Forelimb muscle (tissue), 1 donor: ENCODE measurements around the gene EGR4. TPM values are rescaled to one million over a fixed set of nuclear protein-coding genes. Genes with fewer than 3 reads are reported as not detected.

Source experiments
- DNase-seq: peaks from one replicate; pipeline ENCODE4 v3.0.0-alpha.2; 2013; ENCODE audit warnings: low read depth
- polyA plus RNA-seq: library from polyadenylated mRNA; unstranded; fragments of 120-200 nt; gene quantifications from one replicate; pipeline ENCODE4 v1.2.1, GENCODE V29; 2013; ENCODE audit not compliant: insufficient read length

The EGR4 gene
- polyA plus RNA-seq, 1 donor = not detected

DNA sequence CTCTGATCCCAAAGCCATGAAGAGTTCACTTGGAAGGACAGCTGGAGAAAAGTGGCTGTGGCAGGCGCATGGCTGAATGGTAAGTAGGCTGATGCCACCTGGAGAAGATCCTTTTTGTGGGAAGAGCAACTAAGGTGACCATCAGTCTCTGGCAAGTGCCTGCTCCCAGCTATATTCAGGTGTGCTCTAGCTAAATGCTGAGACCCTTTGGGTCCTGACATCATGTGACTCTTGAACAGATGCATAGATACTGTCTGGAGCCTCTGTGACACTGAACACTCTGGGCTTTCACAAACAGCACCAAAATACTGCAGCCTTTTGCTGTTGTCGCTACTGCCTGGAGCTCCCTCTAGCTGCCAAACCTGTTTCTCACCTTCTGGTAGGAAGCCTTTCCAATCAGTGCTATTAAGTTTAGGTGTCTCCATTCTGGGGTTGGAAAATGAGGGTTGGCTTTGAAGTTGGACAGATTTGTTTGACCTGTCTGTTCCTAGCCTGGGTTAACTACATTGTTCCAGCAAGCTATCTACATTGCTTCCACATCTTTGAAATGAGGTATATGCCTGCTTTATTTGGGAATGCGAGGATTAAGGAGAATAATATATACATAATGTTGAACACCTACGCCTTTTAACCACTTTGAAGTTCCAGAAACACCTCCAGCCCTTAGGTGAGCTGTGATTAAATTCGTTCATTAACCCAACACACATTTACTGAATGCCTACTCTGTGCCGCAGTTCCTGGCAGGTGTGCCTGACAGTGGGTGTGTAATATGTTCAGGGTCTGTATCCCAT is 3.1 kb downstream of the EGR4 start:
- no peak for DNase-seq

DNA sequence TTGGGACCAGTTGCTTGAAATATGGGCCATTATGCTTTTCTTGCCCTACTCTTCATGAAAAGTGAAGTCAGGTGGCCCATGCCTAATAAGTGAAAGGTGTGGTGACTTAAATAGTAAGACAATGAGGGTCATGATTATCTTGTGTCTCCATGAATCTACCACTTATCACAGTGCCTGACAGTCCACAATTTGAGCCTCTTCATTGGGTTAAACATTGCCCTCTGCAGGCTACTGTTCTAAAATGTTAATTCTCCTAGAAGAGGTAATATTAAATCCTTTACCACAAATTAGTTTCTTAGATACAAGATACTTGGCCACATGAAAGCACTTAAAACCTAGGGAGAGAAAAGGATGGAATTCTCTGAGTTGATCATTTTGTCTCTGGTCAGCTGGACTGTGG is 4.0 kb downstream of the EGR4 start:
- DNase-seq = no peak

DNA sequence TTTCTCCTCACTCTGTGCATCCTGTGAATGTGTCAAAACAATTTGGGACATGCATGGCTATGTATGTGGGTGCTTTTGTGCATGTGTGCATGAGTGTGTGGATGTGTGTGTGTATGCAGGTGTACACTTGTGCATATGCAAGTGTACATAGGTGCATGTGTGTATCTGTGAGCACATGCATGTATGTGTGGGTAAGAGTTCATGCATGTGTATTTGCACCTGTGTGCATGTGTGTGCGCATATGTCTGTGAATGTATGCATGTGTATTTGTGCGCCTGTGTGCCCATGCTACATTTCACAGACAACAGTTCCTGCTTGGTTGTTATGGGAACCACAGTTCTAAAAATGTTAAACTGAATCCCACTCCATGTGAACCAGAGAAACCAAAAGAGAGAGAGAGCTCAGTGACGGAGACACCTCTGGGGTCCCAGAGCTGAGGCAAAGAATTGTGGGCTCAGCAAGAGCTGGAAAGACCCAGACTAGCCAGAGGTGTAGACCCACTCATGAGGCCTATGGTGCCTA is 7.2 kb downstream of the EGR4 start:
- DNase-seq = no peak

DNA sequence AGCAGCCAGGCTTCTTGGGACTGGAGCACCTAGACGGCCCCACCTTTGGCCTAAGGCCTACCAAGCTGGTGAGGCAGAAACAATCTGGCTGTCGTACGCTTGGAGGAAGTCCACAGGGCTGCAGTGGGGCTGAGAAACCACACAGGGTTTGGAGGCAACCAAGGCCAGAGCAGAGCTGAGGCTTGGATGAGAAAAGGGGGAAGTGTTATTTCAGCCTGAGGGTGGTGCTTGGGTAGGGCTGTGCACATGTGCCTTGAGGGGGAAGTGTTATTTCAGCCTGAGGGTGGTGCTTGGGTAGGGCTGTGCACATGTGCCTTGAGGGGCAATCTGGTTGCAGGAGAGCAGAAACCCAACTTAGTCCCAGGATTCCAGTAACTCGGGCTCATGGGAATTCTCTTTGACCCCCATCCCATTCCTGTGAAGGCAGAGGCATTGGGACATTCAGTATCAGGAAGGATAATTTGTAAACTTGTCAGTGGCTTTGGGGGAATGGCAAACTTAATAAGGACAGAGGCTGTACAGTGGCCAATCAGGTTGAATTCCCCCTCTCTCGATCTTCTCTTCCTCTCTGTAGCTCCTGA is 8.1 kb downstream of the EGR4 start:
- no peak for DNase-seq

DNA sequence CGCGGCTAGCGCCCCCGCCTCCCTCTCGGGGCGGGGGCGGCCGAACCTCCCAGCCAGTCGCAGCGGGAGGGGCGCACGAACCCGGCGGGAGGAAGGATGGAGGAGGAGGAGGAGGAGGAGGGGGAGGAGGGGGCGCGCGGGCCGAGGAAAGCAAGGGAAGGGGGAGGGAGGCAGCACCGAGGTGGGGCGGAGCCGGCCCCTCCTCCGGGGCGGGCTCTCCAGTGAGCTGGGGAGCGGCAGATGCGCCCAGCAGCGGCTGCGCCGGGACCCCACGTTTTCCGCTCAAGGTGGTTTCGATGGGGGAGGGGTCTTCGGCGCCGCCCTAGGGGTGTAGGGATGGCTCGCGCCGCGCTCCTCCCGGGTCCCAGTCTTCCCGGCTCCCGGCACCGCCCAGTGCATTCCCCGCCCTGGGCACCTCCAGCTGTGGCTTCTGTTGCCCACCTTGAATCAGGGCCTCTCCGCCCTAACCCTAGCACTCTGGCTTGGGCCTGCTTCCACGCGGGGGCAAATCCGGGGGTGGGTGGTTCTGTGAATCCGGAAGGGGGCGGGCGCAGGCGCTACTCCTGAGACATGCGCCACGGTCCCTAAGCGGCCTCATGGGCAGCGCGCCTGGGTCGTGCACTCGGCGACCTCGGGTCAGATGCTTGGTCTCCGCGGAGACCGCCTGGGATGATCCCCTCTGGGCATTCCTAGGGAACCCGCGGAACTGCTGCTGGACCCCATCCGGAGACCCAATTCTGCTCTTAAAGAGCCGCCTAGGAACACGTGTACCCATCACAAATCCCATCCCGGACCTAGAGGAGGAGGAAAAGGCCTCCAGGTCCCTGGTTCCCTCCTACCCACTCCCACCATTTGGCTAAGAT is 8.8 kb downstream of the EGR4 start, which contains the start of gene FBXO41:
TSS of gene FBXO41 (minus strand) at position 183 of the 863 bp plus-strand sequence. CDS start 14,848 bp downstream, outside the sequence.
- no peak for DNase-seq

DNA sequence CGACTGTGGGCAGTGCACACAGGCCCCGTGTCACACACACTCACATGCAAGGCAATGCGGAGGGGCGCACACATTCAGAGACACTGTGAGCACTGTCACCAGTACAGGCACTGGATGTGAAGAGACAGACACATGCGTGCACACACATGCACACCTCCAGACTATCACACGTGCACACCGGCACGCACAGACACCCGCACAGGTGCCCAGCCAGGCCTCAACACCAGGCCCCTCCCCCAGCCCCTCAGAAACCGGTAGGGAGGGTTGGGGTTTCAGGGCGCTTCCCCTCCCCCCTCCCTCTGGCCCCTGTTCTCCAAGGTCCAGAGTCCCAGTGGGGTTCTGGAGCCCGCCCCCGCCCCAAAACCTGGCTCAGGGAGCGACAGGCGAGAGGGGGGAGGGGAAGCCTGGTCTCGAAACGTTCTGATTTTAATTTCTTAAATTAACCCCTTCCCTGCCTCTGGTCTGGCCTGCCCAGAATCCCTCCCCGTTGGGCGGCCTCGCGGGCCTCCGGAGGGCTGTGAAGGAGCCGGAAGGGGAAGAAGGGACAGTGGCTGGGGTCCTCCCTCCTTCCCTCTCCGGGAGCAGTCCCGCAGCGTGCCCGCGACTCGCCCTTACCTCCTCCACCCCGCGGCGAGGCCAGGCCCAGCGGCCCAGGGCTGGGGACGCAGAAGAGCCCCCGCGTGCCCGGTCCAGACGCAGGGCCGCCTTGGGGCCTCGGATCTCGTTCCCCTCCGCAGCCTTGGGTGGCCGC is 9.6 kb downstream of the EGR4 start:
- DNase-seq = no peak

DNA sequence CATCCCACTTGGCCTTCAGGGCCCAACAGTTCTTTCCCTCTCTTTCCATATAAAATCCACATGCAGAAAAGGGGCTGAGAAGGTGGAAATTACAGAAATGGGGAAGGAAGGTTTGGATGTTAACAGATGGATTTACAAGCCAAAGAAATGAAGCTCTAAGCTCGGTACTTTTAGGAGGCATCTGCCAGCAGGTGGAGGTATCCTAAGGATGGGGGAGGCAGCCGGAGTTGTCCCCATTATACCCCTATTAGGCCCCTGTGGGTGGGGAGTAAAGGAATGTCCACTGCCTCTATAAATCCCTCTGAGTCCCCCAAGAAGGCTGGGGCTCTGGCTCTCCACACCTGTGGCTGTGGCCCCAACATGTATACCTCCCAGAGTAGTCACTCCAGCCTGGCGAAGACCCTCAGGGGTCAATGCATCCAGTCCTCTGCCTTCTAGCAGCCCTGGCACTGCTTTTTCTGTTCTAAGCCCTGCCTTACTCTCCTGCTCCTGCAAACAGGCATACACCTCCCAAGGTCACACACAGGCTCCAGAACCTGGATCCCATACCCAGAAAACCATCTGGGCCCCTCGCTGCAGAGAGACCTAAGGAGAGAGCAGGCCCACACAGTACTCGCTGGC is 10.3 kb downstream of the EGR4 start:
- no peak for DNase-seq

DNA sequence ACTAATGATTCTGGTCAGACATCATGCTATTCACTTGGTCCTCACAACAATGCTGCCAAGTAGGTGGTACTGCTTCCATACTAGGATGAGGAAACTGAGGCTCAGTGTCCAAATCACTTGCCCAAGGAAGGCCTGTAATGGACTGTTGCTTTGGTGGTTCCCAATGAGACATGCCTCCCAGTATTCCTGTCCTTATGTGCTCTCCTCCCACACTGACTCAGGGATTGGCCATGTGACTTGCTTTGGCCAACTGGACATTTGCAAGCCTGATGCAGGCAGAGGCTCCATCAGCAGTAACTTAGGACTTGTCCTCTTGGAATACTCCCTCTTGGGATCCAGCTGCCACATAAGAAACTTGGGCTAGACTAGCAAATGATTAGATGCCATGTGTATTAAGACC is 12.1 kb downstream of the EGR4 start:
- no peak for DNase-seq

DNA sequence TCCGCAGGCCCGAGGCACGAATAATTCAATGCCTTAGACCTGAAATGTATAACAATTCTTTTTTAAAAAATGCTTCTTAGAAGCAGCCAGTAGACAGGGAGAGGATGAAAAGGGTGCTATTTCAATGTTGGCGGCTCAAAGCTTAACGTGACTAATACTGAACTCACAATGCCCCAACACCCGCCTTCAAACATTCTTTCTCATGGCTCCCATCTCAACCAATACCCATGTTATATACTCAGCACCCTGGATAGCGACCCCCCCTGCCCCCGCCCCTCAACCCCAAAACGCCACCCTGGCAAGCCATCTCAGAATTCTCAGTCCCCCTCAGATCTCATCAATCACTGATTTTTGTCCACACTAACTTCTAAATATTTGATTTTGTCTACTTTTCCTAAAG is 13.5 kb downstream of the EGR4 start:
- no peak for DNase-seq

DNA sequence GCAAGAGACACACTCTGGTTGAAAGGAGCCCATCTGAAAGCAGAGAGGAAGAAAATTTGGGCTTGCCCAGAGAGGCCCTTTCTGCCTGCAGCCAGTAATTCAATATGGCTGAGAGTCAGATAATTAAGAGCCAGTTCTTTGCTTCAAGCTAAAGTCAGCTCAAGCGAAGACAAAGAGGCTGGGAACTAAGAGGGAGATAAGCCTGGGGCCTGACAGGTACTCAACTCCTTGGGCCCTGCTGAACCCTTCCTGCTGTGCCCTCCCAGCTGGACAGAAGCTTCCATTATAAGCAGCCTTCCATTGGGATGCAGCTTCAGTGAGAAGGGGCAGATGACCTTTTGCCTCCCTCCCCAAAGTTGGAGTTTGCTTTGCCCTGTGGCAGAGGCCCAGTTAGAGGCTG is 21.1 kb downstream of the EGR4 start:
- no peak for DNase-seq

DNA sequence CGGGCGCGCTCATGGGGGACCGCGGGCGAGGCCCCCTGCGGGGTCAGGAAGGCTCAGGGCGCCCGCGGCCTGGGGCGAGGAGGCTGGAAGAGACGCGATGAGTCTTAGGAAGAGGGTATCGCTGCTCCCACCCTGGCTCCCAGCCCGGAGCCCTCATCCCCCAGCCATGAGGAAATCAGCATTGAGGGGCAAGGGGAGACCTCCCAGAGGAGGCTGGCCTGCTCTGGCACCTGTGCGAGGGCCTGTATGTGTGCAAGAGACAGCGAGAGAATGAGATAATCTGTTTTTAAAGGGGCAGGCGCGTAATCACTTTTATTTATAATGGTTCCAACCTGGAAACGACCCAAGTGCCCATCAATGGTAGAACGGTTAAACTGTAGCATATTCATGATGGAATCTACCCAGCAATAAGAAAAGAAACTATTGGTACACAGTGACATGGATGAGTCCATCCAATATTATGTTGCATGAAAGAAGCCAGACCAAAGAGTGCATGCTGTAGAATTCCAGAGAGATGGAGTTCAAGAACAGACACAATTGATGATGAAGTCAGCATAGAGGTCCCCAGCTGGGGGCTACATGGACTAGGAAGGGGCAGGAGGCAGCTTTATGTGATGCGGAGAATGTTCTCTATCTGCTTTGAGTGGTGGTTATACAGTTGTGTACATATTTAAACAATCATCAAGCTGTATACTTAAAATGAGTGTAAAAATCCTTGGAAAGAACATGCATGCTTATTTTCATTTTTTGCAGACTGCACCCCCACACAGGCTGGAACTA is 23.5 kb downstream of the EGR4 start:
- no peak for DNase-seq

DNA sequence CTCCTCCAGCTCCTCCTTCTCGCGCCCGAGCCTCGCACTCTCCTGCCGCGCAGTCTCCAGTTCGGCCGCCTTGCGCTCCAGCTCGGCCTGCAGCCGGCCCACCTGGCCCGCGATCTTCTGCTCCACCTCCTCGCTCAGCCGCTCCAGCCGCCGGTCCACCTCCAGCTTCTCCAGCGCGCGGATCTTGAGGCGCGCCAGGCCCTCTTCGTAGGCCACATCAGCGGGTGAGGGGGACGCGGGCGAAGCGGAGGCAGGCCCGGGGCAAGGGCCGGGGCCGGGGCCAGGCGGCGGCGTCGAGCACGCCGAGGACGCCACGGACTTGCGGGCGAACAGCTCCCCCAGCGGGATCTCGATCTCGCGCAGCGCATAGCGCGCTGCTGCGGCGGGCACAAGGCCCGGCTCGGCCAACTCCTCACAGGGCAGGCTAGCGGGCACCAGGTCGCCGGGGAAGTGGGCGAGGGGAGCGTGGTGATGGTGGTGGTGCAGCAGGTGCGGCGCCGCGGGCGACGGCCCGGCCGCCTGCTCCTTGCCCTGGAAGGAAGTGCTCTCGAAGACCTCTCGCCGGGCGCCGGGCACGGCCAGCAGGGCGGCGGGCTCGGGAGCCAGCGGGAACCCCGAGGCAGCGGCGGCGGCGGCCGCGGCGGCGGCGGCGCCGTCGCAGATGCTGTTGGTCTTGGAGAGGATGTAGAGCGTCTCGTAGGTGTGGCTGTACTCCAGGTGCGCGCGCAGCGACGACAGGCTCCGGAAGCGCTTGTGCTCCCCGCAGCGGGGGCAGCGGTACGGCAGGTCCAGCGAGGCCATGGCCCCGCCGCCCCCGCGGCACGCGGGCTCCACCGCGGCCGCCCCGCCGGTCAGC is 24.3 kb downstream of the EGR4 start:
- DNase-seq = no peak

DNA sequence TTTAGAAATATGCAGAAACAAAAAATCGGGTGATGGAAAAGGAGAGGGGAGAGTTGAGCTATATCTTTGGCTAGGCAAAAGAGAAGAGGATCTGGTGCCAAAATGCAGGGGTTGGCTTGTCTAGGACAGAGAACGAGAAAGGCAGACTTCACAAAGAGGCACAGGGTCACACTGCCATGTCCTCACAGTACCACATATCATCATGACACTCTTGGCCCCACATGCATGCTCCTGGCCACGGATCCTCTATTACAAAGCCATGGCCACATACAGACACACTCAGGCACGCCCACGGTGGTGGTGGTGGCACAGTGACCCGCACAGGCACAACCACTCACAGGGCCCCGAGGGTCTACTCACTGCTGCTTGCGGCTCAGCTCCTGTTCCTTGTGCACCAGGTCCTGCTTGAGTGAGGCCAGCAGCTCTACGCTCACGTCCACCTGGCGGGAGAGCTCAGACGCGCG is 24.9 kb downstream of the EGR4 start:
- no peak for DNase-seq

DNA sequence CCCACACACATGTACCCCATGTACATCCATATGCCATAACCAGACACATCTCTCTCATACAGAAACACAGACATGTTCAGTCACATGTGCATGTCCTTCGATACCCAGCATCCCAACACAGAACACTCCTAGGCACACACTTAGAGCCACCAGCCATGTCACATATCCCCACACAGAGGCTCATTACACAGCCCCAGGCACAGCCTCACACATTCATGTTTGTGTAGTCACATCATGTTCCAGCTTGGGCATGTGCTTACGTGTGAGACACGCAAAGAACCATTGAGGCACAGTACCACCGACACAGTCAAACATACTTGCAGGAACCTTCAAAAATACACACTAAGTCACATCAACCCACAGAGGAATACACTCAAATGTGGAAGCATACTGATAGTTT is 26.3 kb downstream of the EGR4 start:
- no peak for DNase-seq

DNA sequence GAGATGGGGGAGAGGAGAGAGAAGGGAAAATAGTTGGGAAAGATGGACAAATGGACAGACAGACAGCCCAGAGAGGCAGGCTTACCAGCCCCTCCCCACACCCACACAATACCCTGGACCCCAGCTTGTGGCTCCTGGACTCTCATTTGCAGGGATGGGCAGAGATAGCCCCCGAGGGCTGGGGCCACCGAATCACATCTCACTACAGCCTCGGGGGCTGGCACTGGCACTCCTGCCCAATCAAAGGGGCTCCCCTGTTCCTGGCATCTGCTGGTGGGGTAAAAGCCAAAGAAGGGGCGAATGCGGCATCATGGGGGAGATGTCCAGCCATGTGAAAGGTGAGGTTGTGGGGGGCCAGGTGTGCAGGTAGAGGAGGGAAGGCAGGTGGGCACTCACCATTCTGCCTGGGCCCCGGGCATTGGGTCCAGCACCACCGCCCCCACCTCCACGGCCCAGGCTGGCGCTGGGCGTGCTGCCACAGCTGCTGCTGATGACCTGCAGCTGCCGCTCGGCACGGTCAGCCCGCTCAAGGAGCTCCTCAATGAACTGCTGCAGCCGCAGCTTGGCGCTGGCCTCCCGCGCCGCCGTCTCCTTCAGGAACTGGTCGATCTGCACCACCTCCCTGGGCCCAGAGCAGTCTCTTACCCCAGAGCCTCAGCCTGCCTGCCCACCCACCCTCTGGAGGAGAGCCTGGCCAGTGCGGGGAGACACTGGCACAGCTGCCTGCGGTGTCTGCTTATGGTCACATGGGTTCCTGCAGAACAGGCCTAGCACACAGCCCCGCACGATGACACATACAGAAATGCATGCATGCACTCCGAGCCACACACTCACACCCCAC is 27.1 kb downstream of the EGR4 start:
- no peak for DNase-seq

DNA sequence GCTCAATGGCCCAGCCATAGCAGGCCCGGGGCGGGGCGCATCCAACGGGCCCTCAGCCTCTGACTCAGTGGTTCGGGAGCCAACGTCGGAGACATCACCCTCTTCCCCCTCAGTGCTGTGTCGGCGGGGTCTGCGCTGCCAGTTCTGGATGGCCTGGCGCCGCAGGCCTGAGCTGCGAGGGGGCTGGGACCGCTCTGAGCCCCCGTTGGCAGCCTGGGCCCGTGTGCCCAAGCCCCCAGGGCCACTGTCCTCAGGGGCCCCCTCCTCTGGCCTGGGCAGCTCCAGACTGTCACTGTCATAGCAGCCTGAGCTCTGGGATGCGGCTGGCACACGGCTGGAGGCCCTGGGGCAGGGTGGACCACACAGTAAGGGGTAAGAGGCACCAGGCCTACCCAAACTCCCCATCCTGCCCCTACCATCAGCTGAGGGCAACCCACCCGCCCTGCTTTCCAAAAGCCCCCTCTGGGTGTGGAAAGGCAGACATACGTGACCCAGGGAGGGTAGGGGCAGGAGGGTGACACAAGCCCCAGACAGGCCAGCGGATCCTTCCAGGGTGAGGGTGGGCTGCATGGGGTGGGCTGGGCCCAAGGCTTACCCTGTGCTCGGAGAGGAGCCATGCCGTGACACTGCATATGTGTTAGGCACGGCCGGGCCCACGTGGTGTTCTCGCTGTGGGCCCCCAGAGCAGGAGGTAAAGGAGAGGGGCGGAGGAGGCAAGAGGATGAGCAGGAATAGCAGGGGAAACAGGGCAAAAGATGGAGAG is 27.9 kb downstream of the EGR4 start:
- DNase-seq = no peak

DNA sequence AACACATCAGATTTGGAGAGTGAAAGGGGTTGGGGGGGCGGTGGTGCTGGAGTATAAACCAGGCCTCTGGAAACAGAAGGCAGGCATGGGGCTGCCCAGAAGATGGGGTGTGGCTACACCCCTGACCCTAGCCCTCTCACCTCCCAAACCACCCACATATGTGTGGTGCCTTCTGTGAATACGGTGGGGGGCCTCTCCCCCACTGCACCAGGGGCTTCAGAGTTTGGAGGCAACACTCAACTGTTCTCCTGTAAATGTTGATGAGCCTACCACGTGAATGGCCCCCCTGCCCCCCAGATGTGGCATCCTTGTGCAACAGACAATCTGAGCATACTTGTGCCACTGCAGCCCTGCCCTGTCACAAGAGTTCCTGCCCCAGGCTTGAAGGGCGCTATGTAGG is 28.6 kb downstream of the EGR4 start:
- DNase-seq = no peak

DNA sequence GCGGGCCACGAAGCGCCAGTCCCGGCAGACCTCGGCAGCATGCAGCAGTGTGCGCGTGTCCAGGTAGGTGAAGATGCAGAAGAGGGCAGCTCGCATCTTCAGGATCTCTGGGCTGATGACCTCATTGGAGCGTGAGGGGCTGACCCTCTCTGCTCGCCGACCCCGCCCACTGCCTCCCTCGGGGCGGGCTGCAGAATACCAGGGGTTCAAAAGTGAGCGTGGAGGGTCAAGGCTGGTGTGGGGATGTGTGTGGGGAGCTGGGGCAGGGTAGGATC is 29.1 kb downstream of the EGR4 start:
- no peak for DNase-seq
